Measurements from ENCODE around the gene NDP. TPM values are rescaled to one million over a fixed set of nuclear protein-coding genes. Genes with fewer than 3 reads are reported as not detected.
"Not testable (repeated sequence)": the region's sequence is repeated elsewhere in the genome, so short reads cannot be mapped to it uniquely, and the experiment has no call there.

The NDP gene
- total RNA-seq, 2 experiments from 2014 or later: not detected

GRCh38 chrX:43964936-43965335, 8.3 kb downstream of the NDP start:
- no peak for DNase-seq
- Mint-ChIP-seq H3K4me3 (no peak overlapping the region), H3K36me3 (ENCODE audit: low read depth) (no peaks in the 10 kb centered on the region), H3K27ac (no peak overlapping the region), H3K9me3 (peaks cover 2% of the 10 kb centered on the region), H3K27me3 (peaks cover 2% of the 10 kb centered on the region), H3K4me1 (no peaks in the 10 kb centered on the region)
- ChIA-PET POLR2A (no interaction called here), CTCF (no interaction called here)

DNA sequence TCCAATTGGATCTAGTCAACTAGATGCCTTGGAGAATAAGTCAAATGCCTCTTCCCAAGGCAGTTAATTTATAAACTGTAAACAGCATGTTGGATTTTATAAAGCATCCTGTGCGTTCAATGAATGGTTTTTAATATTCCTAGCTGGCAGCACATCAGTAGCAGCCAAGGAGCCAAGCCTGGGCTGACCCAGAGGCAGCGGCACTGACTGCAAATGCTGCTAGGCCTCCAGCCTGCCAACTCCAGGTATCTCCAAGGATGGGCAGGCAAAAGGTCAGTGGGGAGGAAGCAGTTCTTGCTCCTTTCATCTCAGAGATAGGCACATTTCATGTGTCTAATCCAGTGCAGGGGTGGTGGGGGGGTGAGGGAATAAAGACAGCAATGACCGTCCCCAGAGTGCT, 9.5 kb downstream of the NDP start:
- ChIA-PET POLR2A (no interaction called here), CTCF (interaction anchor here (1.2 kb wide), 1 partner anchor 14 kb away, joined by 3 read pairs; no protein-coding TSS in a partner anchor)
- Mint-ChIP-seq H3K4me1 (peaks cover under 1% of the 10 kb centered on the region), H3K27ac (no peak overlapping the region), H3K4me3 (no peak overlapping the region), H3K9me3 (peaks cover 2% of the 10 kb centered on the region), H3K27me3 (peaks cover 2% of the 10 kb centered on the region), H3K36me3 (ENCODE audit: low read depth) (no peaks in the 10 kb centered on the region)
- DNase-seq: no peak

GRCh38 chrX:43962636-43963035, 10.6 kb downstream of the NDP start:
- Mint-ChIP-seq H3K27ac (no peak overlapping the region), H3K27me3 (peaks cover 2% of the 10 kb centered on the region), H3K4me3 (no peak overlapping the region), H3K36me3 (ENCODE audit: low read depth) (no peaks in the 10 kb centered on the region), H3K9me3 (peaks cover 2% of the 10 kb centered on the region), H3K4me1 (peaks cover 5% of the 10 kb centered on the region)
- no peak for DNase-seq
- ChIA-PET CTCF (no interaction called here), POLR2A (no interaction called here)

DNA sequence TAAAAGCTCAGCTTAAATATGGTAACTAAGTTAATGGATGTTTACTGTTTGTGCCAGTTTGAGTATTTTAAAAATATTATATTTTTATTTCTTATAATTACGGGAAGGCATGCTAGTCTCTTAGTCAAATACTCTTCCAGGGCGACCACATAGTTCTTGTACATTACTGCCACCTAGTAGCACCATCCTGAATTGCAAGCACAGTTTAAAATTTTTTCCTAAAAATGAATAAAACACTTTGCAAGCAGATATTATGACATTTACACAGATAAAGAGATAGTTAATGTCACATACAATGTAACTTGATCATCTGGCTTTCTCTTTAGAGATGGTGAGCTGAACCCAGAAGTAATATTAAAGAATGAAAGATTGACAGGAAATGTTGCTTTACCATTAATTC, 11.5 kb downstream of the NDP start:
- POLR2A ChIA-PET: interaction anchor here (0.6 kb wide), 1 partner anchor 347 kb away, joined by 3 read pairs; no protein-coding TSS in a partner anchor
- no peak overlapping the region for H3K27ac Mint-ChIP-seq
- H3K9me3 Mint-ChIP-seq: peaks cover 2% of the 10 kb centered on the region
- H3K36me3 Mint-ChIP-seq (ENCODE audit: low read depth): no peaks in the 10 kb centered on the region
- H3K4me1 Mint-ChIP-seq: peaks cover 5% of the 10 kb centered on the region
- DNase-seq: no peak
- CTCF ChIA-PET: no interaction called here
- no peak overlapping the region for H3K4me3 Mint-ChIP-seq
- peaks cover 2% of the 10 kb centered on the region for H3K27me3 Mint-ChIP-seq

- Mint-ChIP-seq H3K27me3 (peaks cover 2% of the 10 kb centered on the region), H3K9me3 (peaks cover 2% of the 10 kb centered on the region), H3K4me3 (no peak overlapping the region), H3K36me3 (ENCODE audit: low read depth) (no peaks in the 10 kb centered on the region), H3K27ac (no peak overlapping the region), H3K4me1 (peaks cover 5% of the 10 kb centered on the region)
- CTCF ChIA-PET: interaction anchor here (0.6 to 1.4 kb wide), 5 partner anchors 12 to 385 kb away, joined by 3 to 4 read pairs (median 3); no protein-coding TSS in a partner anchor
- POLR2A ChIA-PET: no interaction called here
- DNase-seq: peak; percentile 33
Measured at GRCh38 chrX:43958529-43958928, 14.7 kb downstream of the NDP start.

DNA sequence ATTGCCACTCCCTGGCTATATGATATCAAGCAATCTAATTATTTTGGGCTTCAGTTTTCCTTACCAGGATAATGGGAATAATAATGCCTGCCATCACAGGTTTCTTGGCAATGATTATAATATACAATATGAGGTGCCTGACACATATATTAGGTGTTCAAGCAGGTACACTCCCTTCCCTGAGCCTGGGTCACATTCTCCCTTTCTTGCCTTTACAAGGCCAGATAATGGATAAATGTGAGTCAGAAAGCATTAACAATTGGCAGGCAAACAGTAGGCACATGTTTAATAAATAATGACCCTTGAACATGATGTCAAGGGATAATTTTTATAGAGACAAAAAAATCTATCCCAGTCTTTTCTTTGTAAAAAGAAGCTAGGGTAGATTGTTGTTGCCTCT, 17.2 kb downstream of the NDP start:
- POLR2A ChIA-PET: no interaction called here
- Mint-ChIP-seq H3K27ac (no peak overlapping the region), H3K4me3 (no peak overlapping the region), H3K27me3 (peaks cover 2% of the 10 kb centered on the region), H3K4me1 (peaks cover 5% of the 10 kb centered on the region), H3K9me3 (no peaks in the 10 kb centered on the region), H3K36me3 (ENCODE audit: low read depth) (no peaks in the 10 kb centered on the region)
- no peak for DNase-seq
- CTCF ChIA-PET: no interaction called here

DNA sequence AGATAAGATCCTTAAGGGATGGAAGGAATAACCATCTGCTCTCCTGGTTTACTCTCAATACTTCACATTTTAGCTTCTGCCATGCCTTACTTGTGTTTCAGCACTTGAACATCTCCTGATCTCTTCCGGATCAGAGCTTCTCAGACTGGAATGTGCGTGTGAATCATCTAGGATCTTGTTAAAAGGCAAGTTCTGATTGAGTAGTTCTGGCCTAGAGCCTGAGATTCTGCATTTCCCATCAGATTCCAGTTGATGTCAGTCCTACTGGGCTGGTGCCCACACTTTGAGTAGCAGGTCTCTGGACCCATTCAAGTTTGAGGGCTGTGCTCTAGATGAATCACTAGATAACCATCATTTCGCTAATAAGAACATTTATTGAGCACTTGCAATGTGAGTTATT, 20.0 kb downstream of the NDP start:
- ChIA-PET POLR2A (no interaction called here), CTCF (no interaction called here)
- H3K4me1 Mint-ChIP-seq: peaks cover 7% of the 10 kb centered on the region
- no peaks in the 10 kb centered on the region for H3K9me3 Mint-ChIP-seq
- DNase-seq: no peak
- H3K4me3 Mint-ChIP-seq: no peak overlapping the region
- H3K27ac Mint-ChIP-seq: no peak overlapping the region
- no peaks in the 10 kb centered on the region for H3K36me3 Mint-ChIP-seq (ENCODE audit: low read depth)
- H3K27me3 Mint-ChIP-seq: no peaks in the 10 kb centered on the region

DNA sequence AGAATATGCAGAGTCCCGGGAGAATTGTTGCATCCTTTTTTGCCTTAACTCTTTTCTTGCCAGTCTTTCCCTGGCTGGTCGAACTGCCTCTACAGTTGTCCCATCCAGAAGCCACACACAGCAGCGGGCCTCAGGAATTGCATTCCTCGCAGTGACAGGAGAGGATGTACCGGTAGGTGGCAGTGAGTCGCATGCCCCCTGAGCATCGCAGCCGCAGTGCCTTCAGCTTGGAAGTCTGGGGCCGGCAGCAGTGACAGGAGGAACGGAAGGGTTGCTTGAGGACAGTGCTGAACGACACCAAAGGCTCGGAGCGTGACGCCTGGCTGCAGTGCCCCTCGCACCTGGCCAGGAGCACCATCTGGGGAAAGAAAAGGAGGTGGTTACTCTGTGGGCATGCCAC, 23.5 kb downstream of the NDP start:
- peak; percentile 14 for DNase-seq
- H3K27me3 Mint-ChIP-seq: no peaks in the 10 kb centered on the region
- H3K4me3 Mint-ChIP-seq: no peak overlapping the region
- peaks cover 7% of the 10 kb centered on the region for H3K4me1 Mint-ChIP-seq
- ChIA-PET CTCF (no interaction called here), POLR2A (no interaction called here)
- H3K27ac Mint-ChIP-seq: no peak overlapping the region
- H3K36me3 Mint-ChIP-seq (ENCODE audit: low read depth): no peaks in the 10 kb centered on the region
- H3K9me3 Mint-ChIP-seq: no peaks in the 10 kb centered on the region

GRCh38 chrX:43940816-43941474, 32.2 kb downstream of the NDP start:
- H3K36me3 Mint-ChIP-seq (ENCODE audit: low read depth): no peaks in the 10 kb centered on the region
- H3K9me3 Mint-ChIP-seq: no peaks in the 10 kb centered on the region
- DNase-seq: no peak
- ChIA-PET CTCF (interaction anchor here (0.6 kb wide), 1 partner anchor 100 kb away, joined by 3 read pairs; no protein-coding TSS in a partner anchor), POLR2A (no interaction called here)
- H3K27me3 Mint-ChIP-seq: no peaks in the 10 kb centered on the region
- no peak overlapping the region for H3K4me3 Mint-ChIP-seq
- no peaks in the 10 kb centered on the region for H3K4me1 Mint-ChIP-seq
- H3K27ac Mint-ChIP-seq: no peak overlapping the region

GRCh38 chrX:43939187-43939926, 33.8 kb downstream of the NDP start:
- Mint-ChIP-seq H3K9me3 (no peaks in the 10 kb centered on the region), H3K27me3 (no peaks in the 10 kb centered on the region), H3K27ac (no peak overlapping the region), H3K4me1 (no peaks in the 10 kb centered on the region), H3K4me3 (no peak overlapping the region), H3K36me3 (ENCODE audit: low read depth) (no peaks in the 10 kb centered on the region)
- POLR2A ChIA-PET: no interaction called here
- CTCF ChIA-PET: no interaction called here
- DNase-seq: no peak

GRCh38 chrX:43922032-43922431, 51.2 kb downstream of the NDP start:
- H3K9me3 Mint-ChIP-seq; DNase-seq; H3K27ac Mint-ChIP-seq; H3K36me3 Mint-ChIP-seq (ENCODE audit: low read depth); POLR2A ChIA-PET; CTCF ChIA-PET; H3K4me3 Mint-ChIP-seq; H3K4me1 Mint-ChIP-seq; H3K27me3 Mint-ChIP-seq: not testable (repeated sequence)

DNA sequence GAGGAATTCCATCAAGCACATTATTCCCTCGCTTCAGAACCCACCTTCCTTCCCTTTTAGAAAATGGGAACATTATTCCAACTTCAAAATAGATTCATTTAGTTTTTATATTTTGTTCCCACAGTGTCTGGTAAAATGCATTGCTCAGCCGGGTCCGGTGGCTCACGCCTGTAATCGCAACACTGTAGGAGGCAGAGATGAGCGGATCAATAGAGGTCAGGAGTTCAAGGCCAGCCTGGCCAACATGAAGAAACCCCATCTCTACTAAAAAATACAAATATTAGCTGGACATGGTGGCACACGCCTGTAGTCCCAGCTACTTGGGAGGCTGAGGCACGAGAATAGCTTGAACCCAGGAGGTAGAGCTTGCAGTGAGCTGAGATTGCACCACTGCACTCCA, 62.4 kb downstream of the NDP start:
- H3K27ac Mint-ChIP-seq; H3K4me1 Mint-ChIP-seq; POLR2A ChIA-PET; DNase-seq; H3K27me3 Mint-ChIP-seq; H3K9me3 Mint-ChIP-seq; H3K4me3 Mint-ChIP-seq; H3K36me3 Mint-ChIP-seq (ENCODE audit: low read depth): not testable (repeated sequence)
- CTCF ChIA-PET: interaction anchor here (1.1 kb wide), 1 partner anchor 26 kb away, joined by 3 read pairs; no protein-coding TSS in a partner anchor

DNA sequence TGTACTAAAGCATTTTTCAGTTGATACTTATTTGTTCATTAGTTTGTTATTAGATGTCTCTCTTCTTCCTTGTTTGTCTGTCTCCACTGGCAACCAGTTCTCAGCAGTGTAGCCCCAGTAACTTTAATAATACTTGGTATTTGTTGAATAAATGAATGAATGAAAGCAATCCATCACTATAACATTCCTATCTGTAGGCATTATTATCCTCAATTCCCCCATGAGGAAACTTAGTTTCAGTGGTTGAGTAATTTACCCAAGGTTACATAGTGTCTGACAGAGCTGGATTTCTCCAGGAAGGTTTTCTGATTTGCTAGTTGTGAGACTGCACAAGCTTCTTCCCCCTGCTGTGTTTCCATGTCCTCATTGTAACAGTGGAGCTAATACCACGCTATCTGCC, 63.2 kb downstream of the NDP start:
- H3K27me3 Mint-ChIP-seq: peaks cover 2% of the 10 kb centered on the region
- no peak overlapping the region for H3K27ac Mint-ChIP-seq
- no peaks in the 10 kb centered on the region for H3K9me3 Mint-ChIP-seq
- H3K36me3 Mint-ChIP-seq (ENCODE audit: low read depth): no peaks in the 10 kb centered on the region
- POLR2A ChIA-PET: no interaction called here
- no peaks in the 10 kb centered on the region for H3K4me1 Mint-ChIP-seq
- no peak for DNase-seq
- CTCF ChIA-PET: no interaction called here
- no peak overlapping the region for H3K4me3 Mint-ChIP-seq

- Mint-ChIP-seq H3K4me3 (no peak overlapping the region), H3K4me1 (no peaks in the 10 kb centered on the region), H3K27me3 (peaks cover 2% of the 10 kb centered on the region), H3K36me3 (ENCODE audit: low read depth) (no peaks in the 10 kb centered on the region), H3K9me3 (no peaks in the 10 kb centered on the region), H3K27ac (no peak overlapping the region)
- CTCF ChIA-PET: no interaction called here
- DNase-seq: no peak
- POLR2A ChIA-PET: no interaction called here
Measured at GRCh38 chrX:43909141-43909540, 64.0 kb downstream of the NDP start.

All from activated CD4-positive, alpha-beta T cell treated with anti-CD3 and anti-CD28 coated beads, Interleukin-2, amount 10 ng/mL, durations not matched to agents 7 days and 5 days (primary cell).